ENCODE data around the gene TNFAIP8L1. TPM values are rescaled to one million over a fixed set of nuclear protein-coding genes. Genes with fewer than 3 reads are reported as not detected.

The TNFAIP8L1 gene
- total RNA-seq, 1 donor from 2014 or later: 8.2 TPM

DNA sequence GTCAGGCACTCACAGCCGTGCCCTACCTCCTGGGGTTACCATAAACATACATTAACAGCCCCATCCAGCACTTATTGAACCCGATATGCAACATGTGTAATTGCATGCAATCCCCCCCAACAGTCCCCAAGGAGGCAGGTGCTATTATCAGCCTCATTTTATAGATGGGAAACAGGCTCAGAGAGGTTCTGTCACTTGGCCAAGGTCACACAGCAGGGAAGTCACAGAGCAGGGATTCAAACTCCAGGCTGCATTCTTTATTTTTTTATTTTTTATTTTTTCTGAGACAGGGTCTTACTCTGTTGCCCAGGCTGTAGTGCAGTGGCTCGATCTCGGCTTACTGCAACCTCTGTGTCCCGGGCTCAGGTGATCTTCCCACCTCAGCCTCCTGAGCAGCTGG is 38.4 kb upstream of the TNFAIP8L1 start:
- Histone ChIP-seq H3K36me3 (no peaks in the 10 kb centered on the region), H3K9ac (no peak overlapping the region), H3K4me2 (no peak overlapping the region), H2AFZ (replicated peaks) (no peak overlapping the region), H3K27ac (no peak overlapping the region), H3F3A (ENCODE audit: low read depth) (peaks cover 31% of the 10 kb centered on the region), H3K4me1 (peaks cover 9% of the 10 kb centered on the region), H4K20me1 (ENCODE audit: low read depth) (peaks cover 5% of the 10 kb centered on the region), H3K27me3 (peaks cover 48% of the 10 kb centered on the region), H3K9me3 (ENCODE audit: low read depth) (no peaks in the 10 kb centered on the region), H3K79me2 (ENCODE audit: low read depth) (no peaks in the 10 kb centered on the region), H3K4me3 (no peak overlapping the region)
- no peaks in the 10 kb centered on the region for H3K36me3 Mint-ChIP-seq
- H3K4me1 Mint-ChIP-seq: peaks cover 11% of the 10 kb centered on the region
- peaks cover 18% of the 10 kb centered on the region for H3K27me3 Mint-ChIP-seq (ENCODE audit: insufficient read depth, low read depth)
- no peak overlapping the region for H3K27ac Mint-ChIP-seq
- H3K4me3 Mint-ChIP-seq: no peak overlapping the region
- H3K9me3 Mint-ChIP-seq: no peaks in the 10 kb centered on the region
- no peak for DNase-seq (ENCODE audit: low spot score)
- TF ChIP-seq, protein P1, sequence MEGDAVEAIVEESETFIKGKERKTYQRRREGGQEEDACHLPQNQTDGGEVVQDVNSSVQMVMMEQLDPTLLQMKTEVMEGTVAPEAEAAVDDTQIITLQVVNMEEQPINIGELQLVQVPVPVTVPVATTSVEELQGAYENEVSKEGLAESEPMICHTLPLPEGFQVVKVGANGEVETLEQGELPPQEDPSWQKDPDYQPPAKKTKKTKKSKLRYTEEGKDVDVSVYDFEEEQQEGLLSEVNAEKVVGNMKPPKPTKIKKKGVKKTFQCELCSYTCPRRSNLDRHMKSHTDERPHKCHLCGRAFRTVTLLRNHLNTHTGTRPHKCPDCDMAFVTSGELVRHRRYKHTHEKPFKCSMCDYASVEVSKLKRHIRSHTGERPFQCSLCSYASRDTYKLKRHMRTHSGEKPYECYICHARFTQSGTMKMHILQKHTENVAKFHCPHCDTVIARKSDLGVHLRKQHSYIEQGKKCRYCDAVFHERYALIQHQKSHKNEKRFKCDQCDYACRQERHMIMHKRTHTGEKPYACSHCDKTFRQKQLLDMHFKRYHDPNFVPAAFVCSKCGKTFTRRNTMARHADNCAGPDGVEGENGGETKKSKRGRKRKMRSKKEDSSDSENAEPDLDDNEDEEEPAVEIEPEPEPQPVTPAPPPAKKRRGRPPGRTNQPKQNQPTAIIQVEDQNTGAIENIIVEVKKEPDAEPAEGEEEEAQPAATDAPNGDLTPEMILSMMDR (IDR thresholded peaks at IDR 0.05): no peak
- TF ChIP-seq EZH2 (IDR thresholded peaks at IDR 0.05) (no peak), EZH2phosphoT487 (IDR thresholded peaks at IDR 0.05) (no peak)

DNA sequence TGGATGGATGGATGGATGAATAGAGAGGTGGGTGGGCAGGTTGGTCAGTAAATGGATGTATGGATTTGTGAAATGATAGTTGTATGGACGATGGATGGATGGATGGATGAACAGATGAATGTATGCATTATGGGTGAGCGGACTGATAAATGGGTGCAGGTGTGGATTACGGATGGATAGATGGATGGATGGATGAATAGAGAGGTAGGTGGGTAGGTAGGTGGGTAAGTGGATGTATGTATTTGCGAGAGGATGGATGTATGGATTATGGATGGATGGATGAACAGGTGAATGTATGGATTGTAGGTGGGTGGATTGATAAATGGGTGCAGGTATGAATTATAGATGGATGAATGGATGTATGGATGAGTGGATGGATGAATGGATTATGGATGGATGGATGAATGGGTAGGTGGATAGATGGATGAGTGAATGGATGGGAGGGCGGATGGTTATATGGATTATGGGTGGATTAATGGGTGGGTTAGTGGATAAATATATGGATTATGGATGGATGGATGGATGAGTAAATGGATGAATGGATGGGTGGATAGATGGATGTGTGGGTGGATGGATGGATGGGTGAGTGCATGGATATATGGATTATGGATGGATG is 37.0 kb upstream of the TNFAIP8L1 start:
- Histone ChIP-seq H2AFZ (replicated peaks) (no peak overlapping the region), H3K27me3 (peaks cover 34% of the 10 kb centered on the region), H3K4me2 (no peak overlapping the region), H3K9me3 (ENCODE audit: low read depth) (no peaks in the 10 kb centered on the region), H4K20me1 (ENCODE audit: low read depth) (peaks cover 3% of the 10 kb centered on the region), H3F3A (ENCODE audit: low read depth) (peaks cover 25% of the 10 kb centered on the region), H3K27ac (no peak overlapping the region), H3K79me2 (ENCODE audit: low read depth) (no peaks in the 10 kb centered on the region), H3K9ac (no peak overlapping the region), H3K4me3 (no peak overlapping the region), H3K4me1 (peaks cover 8% of the 10 kb centered on the region), H3K36me3 (no peaks in the 10 kb centered on the region)
- TF ChIP-seq EZH2 (IDR thresholded peaks at IDR 0.05) (no peak), EZH2phosphoT487 (IDR thresholded peaks at IDR 0.05) (no peak)
- TF ChIP-seq, protein P1 (IDR thresholded peaks at IDR 0.05): no peak
- no peak overlapping the region for H3K27ac Mint-ChIP-seq
- H3K4me3 Mint-ChIP-seq: no peak overlapping the region
- H3K4me1 Mint-ChIP-seq: peaks cover 10% of the 10 kb centered on the region
- H3K27me3 Mint-ChIP-seq (ENCODE audit: insufficient read depth, low read depth): peaks cover 14% of the 10 kb centered on the region
- no peaks in the 10 kb centered on the region for H3K36me3 Mint-ChIP-seq
- no peak for DNase-seq (ENCODE audit: low spot score)
- no peaks in the 10 kb centered on the region for H3K9me3 Mint-ChIP-seq

DNA sequence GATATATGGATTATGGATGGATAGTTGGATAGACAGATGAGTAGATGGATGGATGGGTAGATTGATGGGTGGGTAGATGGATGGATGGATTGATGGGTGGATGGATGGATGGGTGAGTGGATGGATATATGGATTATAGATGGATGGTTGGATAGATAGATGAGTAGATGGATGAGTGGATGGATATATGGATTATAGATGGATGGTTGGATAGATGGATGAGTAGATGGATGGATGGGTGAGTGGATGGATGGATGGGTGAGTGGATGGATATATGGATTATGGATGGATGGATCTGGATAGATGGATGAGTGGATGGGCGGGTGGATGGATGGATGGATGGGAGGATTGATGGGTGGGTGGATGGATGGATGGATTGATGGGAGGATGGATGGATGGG is 36.4 kb upstream of the TNFAIP8L1 start:
- no peaks in the 10 kb centered on the region for H3K79me2 ChIP-seq (ENCODE audit: low read depth)
- H3K9ac ChIP-seq: no peak overlapping the region
- H3K27ac Mint-ChIP-seq: no peak overlapping the region
- no peak overlapping the region for H3K4me3 Mint-ChIP-seq
- H3F3A ChIP-seq (ENCODE audit: low read depth): peaks cover 23% of the 10 kb centered on the region
- no peaks in the 10 kb centered on the region for H3K9me3 ChIP-seq (ENCODE audit: low read depth)
- H3K27ac ChIP-seq: no peak overlapping the region
- no peaks in the 10 kb centered on the region for H3K36me3 Mint-ChIP-seq
- no peak overlapping the region for H3K4me2 ChIP-seq
- TF ChIP-seq EZH2 (IDR thresholded peaks at IDR 0.05) (no peak), EZH2phosphoT487 (IDR thresholded peaks at IDR 0.05) (no peak)
- TF ChIP-seq, protein P1 (IDR thresholded peaks at IDR 0.05): no peak
- H3K27me3 ChIP-seq: peaks cover 32% of the 10 kb centered on the region
- H3K4me3 ChIP-seq: no peak overlapping the region
- no peaks in the 10 kb centered on the region for H3K36me3 ChIP-seq
- H3K9me3 Mint-ChIP-seq: no peaks in the 10 kb centered on the region
- no peaks in the 10 kb centered on the region for H4K20me1 ChIP-seq (ENCODE audit: low read depth)
- no peak for DNase-seq (ENCODE audit: low spot score)
- peaks cover 6% of the 10 kb centered on the region for H3K4me1 ChIP-seq
- H3K4me1 Mint-ChIP-seq: peaks cover 10% of the 10 kb centered on the region
- peaks cover 11% of the 10 kb centered on the region for H3K27me3 Mint-ChIP-seq (ENCODE audit: insufficient read depth, low read depth)
- H2AFZ ChIP-seq (replicated peaks): no peak overlapping the region

All from neural progenitor cell (in vitro differentiated cells).